ENCODE results near the gene SRPRA. TPM values are rescaled to one million over a fixed set of nuclear protein-coding genes. Genes with fewer than 3 reads are reported as not detected.
"Not testable (repeated sequence)": the region's sequence is repeated elsewhere in the genome, so short reads cannot be mapped to it uniquely, and the experiment has no call there.

The SRPRA gene
- 10.5 TPM for total RNA-seq

- peak; percentile 99 for DNase-seq
Observed at GRCh38 chr11:126268708-126269579, at the start of gene SRPRA, which contains the start of gene FOXRED1. SRPRA (minus strand) TSS chr11:126268895; CDS start chr11:126268804, 91 bp downstream. FOXRED1 (plus strand) TSS chr11:126269154; CDS start chr11:126269207, 53 bp downstream.

- peak; percentile 39 for DNase-seq
Observed at GRCh38 chr11:126317756-126318573, 49.3 kb upstream of the SRPRA start.

GRCh38 chr11:126317432-126317755 lies 48.7 kb upstream of the SRPRA start:
- DNase-seq, result no peak

GRCh38 chr11:126313826-126314225 lies 45.1 kb upstream of the SRPRA start:
- no peak for DNase-seq

GRCh38 chr11:126312961-126313360 lies 44.3 kb upstream of the SRPRA start:
- DNase-seq, result no peak

GRCh38 chr11:126311401-126312291 lies 43.0 kb upstream of the SRPRA start:
- no peak for DNase-seq

GRCh38 chr11:126310992-126311310 lies 42.3 kb upstream of the SRPRA start:
- no peak for DNase-seq

- DNase-seq, result peak; percentile 56
Observed at GRCh38 chr11:126310200-126310991, 41.7 kb upstream of the SRPRA start.

- not testable (repeated sequence) for DNase-seq
Observed at GRCh38 chr11:126308771-126309170, 40.1 kb upstream of the SRPRA start.

- DNase-seq, result no peak
Observed at GRCh38 chr11:126308271-126308671, 39.6 kb upstream of the SRPRA start.

- no peak for DNase-seq
Observed at GRCh38 chr11:126307706-126308105, 39.0 kb upstream of the SRPRA start.

- no peak for DNase-seq
Observed at GRCh38 chr11:126305699-126306098, 37.0 kb upstream of the SRPRA start.

- DNase-seq, result no peak
Observed at GRCh38 chr11:126304457-126305075, 35.9 kb upstream of the SRPRA start.

GRCh38 chr11:126303623-126304456 lies 35.1 kb upstream of the SRPRA start, which contains the start of gene DCPS:
DCPS (plus strand) TSS chr11:126304060; CDS start chr11:126304081, 21 bp downstream.
- peak; percentile 84 for DNase-seq

GRCh38 chr11:126297004-126297403 lies 28.3 kb upstream of the SRPRA start:
- DNase-seq, result no peak

- no peak for DNase-seq
Observed at GRCh38 chr11:126293726-126294125, 25.0 kb upstream of the SRPRA start.

GRCh38 chr11:126290887-126291286 lies 22.2 kb upstream of the SRPRA start:
- no peak for DNase-seq

GRCh38 chr11:126288237-126288636 lies 19.5 kb upstream of the SRPRA start:
- DNase-seq, result no peak

GRCh38 chr11:126284829-126285228 lies 16.1 kb upstream of the SRPRA start:
- peak; percentile 49 for DNase-seq

All from occipital lobe (tissue), 2 donors.